Lower lobe of right lung (tissue), 2 donors: ENCODE results near the gene CDH19. TPM values are rescaled to one million over a fixed set of nuclear protein-coding genes. Genes with fewer than 3 reads are reported as not detected.

Experiments used
- ATAC-seq, 2 donors: fragments of 200-7000 bp; cut with Tn5 transposase; one replicate each; pipeline ENCODE4 v1.9.1; 2020 to 2022; ENCODE audit warnings: mild to moderate bottlenecking in 2 of 2, moderate library complexity in 2 of 2
- DNase-seq: peaks from one replicate; pipeline ENCODE4 v3.0.0-alpha.2; 2020
- H3K27ac ChIP-seq: fragments of 200-600 bp; one replicate; pipeline ENCODE4 v1.8.0; 2022
- H3K27me3 ChIP-seq: fragments of 200-600 bp; one replicate; pipeline ENCODE4 v1.8.0; 2022; ENCODE audit warnings: low read depth
- H3K36me3 ChIP-seq: fragments of 200-600 bp; one replicate; pipeline ENCODE4 v1.8.0; 2022; ENCODE audit warnings: mild to moderate bottlenecking
- H3K4me1 ChIP-seq: fragments of 200-600 bp; one replicate; pipeline ENCODE4 v1.8.0; 2022
- H3K4me3 ChIP-seq: fragments of 200-600 bp; one replicate; pipeline ENCODE4 v1.8.0; 2022; ENCODE audit warnings: mild to moderate bottlenecking
- H3K9me3 ChIP-seq: fragments of 200-600 bp; one replicate; pipeline ENCODE4 v1.8.0; 2022
- CTCF ChIP-seq: fragments of 200-600 bp; IDR thresholded peaks from one replicate; pipeline ENCODE4 v1.8.0; 2022; ENCODE audit warnings: antibody characterized with exemption, mild to moderate bottlenecking
- intact Hi-C: fragments of 100-400 bp; cut with DNase I; formaldehyde crosslinking; loops from one replicate; pipeline ENCODE4 v1.11.0; 2022
- long read RNA-seq: library from polyadenylated mRNA; unstranded; transcript quantifications from one replicate; pipeline ENCODE4 v2.0.0, GENCODE V29; 2021
- total RNA-seq: library from RNA; stranded (reverse); fragmentation: NEBNext Ultra II Directional; extraction: Animal tissue kit (Norgen Biotek cat#: 25700); gene quantifications from one replicate; pipeline ENCODE4 v1.2.1, GENCODE V29; 2021
- donor health status: DM: no; HTN: yes; CAD: no; lungs with severe emphysema.

Gene CDH19
- total RNA-seq: 1.2 TPM
- long read RNA-seq, full-length matches to known transcripts: 1 of 1 reads
- long read RNA-seq, partial matches to known transcripts: 0 of 1 reads
- long read RNA-seq, other reads (novel, unspliced or antisense): 0 of 1 reads

GRCh38 chr18:66603941-66604627, at the start of gene CDH19:
CDH19 (minus strand) TSS chr18:66604090; CDS start chr18:66572204, 31,886 bp downstream.
- Histone ChIP-seq H3K9me3 (no peaks in the 10 kb centered on the region), H3K27me3 (no peaks in the 10 kb centered on the region), H3K4me1 (no peaks in the 10 kb centered on the region), H3K27ac (no peak within 1 kb of the TSS), H3K4me3 (no peak within 1 kb of the TSS), H3K36me3 (no peaks in the 10 kb centered on the region)
- DNase-seq (no peak), ATAC-seq (no peak)
- intact Hi-C loops: no loop called here
- TF ChIP-seq CTCF: no peak

GRCh38 chr18:66647671-66648070, 43.8 kb upstream of the CDH19 start:
- Histone ChIP-seq H3K27me3 (no peaks in the 10 kb centered on the region), H3K4me3 (no peak overlapping the region), H3K9me3 (no peaks in the 10 kb centered on the region), H3K4me1 (no peaks in the 10 kb centered on the region), H3K27ac (no peak overlapping the region), H3K36me3 (no peaks in the 10 kb centered on the region)
- intact Hi-C loops: no loop called here
- no peak for TF ChIP-seq CTCF
- DNase-seq: no peak
- ATAC-seq: no peak

- Histone ChIP-seq H3K9me3 (no peaks in the 10 kb centered on the region), H3K36me3 (no peaks in the 10 kb centered on the region), H3K4me1 (no peaks in the 10 kb centered on the region), H3K27ac (no peak overlapping the region), H3K4me3 (no peak overlapping the region), H3K27me3 (no peaks in the 10 kb centered on the region)
- DNase-seq (no peak), ATAC-seq (no peak)
- intact Hi-C loops: no loop called here
- no peak for TF ChIP-seq CTCF
These were observed 42.7 kb upstream of the CDH19 start for GRCh38 chr18:66646609-66647008.

- H3K4me3 ChIP-seq: no peak overlapping the region
- DNase-seq: no peak
These were observed 42.1 kb upstream of the CDH19 start for GRCh38 chr18:66645983-66646382.

GRCh38 chr18:66641056-66641455, 37.2 kb upstream of the CDH19 start:
- intact Hi-C loops: no loop called here

More at GRCh38 chr18:66645983-66646382, 42.1 kb upstream of the CDH19 start:
- H3K36me3 ChIP-seq: no peaks in the 10 kb centered on the region
- ATAC-seq: no peak
- TF ChIP-seq CTCF: no peak
- H3K4me1 ChIP-seq: no peaks in the 10 kb centered on the region
- intact Hi-C loops: no loop called here
- H3K27ac ChIP-seq: no peak overlapping the region
- H3K27me3 ChIP-seq: no peaks in the 10 kb centered on the region
- H3K9me3 ChIP-seq: no peaks in the 10 kb centered on the region

More at GRCh38 chr18:66641056-66641455, 37.2 kb upstream of the CDH19 start:
- Histone ChIP-seq H3K36me3 (no peaks in the 10 kb centered on the region), H3K4me1 (no peaks in the 10 kb centered on the region), H3K27ac (no peak overlapping the region), H3K4me3 (no peak overlapping the region), H3K27me3 (no peaks in the 10 kb centered on the region), H3K9me3 (no peaks in the 10 kb centered on the region)
- ATAC-seq: no peak
- DNase-seq: no peak
- no peak for TF ChIP-seq CTCF
